Trophoblast cell (in vitro differentiated cells and primary cell): Measurements from ENCODE around the gene LRRC59.

Experiments used
- DNase-seq, 2 donors: peaks; one replicate each; pipeline ENCODE4 v3.0.0-alpha.2; 2016
- H2AFZ ChIP-seq: 2 replicates; pipeline ENCODE4 v1.6.1; 2013; ENCODE audit warnings: low read length, moderate library complexity, mild to moderate bottlenecking; ENCODE audit not compliant: insufficient read depth, poor library complexity
- H2AK5ac ChIP-seq: 2 replicates; pipeline ENCODE4 v1.6.1; 2013; ENCODE audit warnings: mild to moderate bottlenecking, low read length
- H2BK120ac ChIP-seq: 2 replicates; pipeline ENCODE4 v1.6.1; 2013; ENCODE audit warnings: low read length, mild to moderate bottlenecking, moderate library complexity; ENCODE audit not compliant: insufficient read depth, poor library complexity
- H2BK12ac ChIP-seq: 2 replicates; pipeline ENCODE4 v1.6.1; 2013; ENCODE audit warnings: mild to moderate bottlenecking, low read length, moderate library complexity
- H2BK5ac ChIP-seq: 2 replicates; pipeline ENCODE4 v1.6.1; 2013; ENCODE audit warnings: low read length, low read depth, moderate library complexity, mild to moderate bottlenecking; ENCODE audit not compliant: poor library complexity
- H3K14ac ChIP-seq: 2 replicates; pipeline ENCODE4 v1.6.1; 2013; ENCODE audit warnings: mild to moderate bottlenecking, low read length
- H3K18ac ChIP-seq: 2 replicates; pipeline ENCODE4 v1.6.1; 2013; ENCODE audit warnings: mild to moderate bottlenecking, low read length
- H3K23ac ChIP-seq: 2 replicates; pipeline ENCODE4 v1.6.1; 2013; ENCODE audit warnings: low read length
- H3K27ac ChIP-seq: 2 replicates; pipeline ENCODE4 v1.5.1; 2013; ENCODE audit warnings: low read depth, mild to moderate bottlenecking, inconsistent platforms, low read length, moderate library complexity
- H3K27me3 ChIP-seq: 2 replicates; pipeline ENCODE4 v1.6.1; 2013; ENCODE audit warnings: inconsistent platforms, mild to moderate bottlenecking, low read length, moderate library complexity; ENCODE audit not compliant: insufficient read depth
- H3K36me3 ChIP-seq, 2 experiments: 1 replicate in 1 of 2; 2 replicates in 1 of 2; pipeline ENCODE4 v1.6.1; 2013; ENCODE audit warnings: low read length in 2 of 2, mild to moderate bottlenecking in 2 of 2, moderate library complexity in 1 of 2; ENCODE audit not compliant: insufficient read depth in 2 of 2, control insufficient read depth in 1 of 2
- H3K4ac ChIP-seq: 2 replicates; pipeline ENCODE4 v1.6.1; 2013; ENCODE audit warnings: low read depth, mild to moderate bottlenecking, low read length, moderate library complexity
- H3K4me1 ChIP-seq, 2 experiments: 1 replicate in 1 of 2; 2 replicates in 1 of 2; pipeline ENCODE4 v1.6.1; 2013; ENCODE audit warnings: low read length in 2 of 2, mild to moderate bottlenecking in 2 of 2, moderate library complexity in 1 of 2; ENCODE audit not compliant: insufficient read depth in 2 of 2, control insufficient read depth in 1 of 2
- H3K4me2 ChIP-seq: 2 replicates; pipeline ENCODE4 v1.6.1; 2013; ENCODE audit warnings: inconsistent platforms, mild to moderate bottlenecking, low read length, moderate library complexity
- H3K4me3 ChIP-seq: 2 replicates; pipeline ENCODE4 v1.5.1; 2013; ENCODE audit warnings: mild to moderate bottlenecking, low read depth, low read length, inconsistent platforms
- H3K79me1 ChIP-seq: one replicate; pipeline ENCODE4 v1.6.1; 2013; ENCODE audit warnings: low read length
- H3K79me2 ChIP-seq: 2 replicates; pipeline ENCODE4 v1.6.1; 2013; ENCODE audit warnings: low read length, mild to moderate bottlenecking; ENCODE audit not compliant: control insufficient read depth, insufficient read depth, poor library complexity
- H3K9ac ChIP-seq: 2 replicates; pipeline ENCODE4 v1.6.1; 2013; ENCODE audit warnings: mild to moderate bottlenecking, low read length
- H3K9me3 ChIP-seq: 2 replicates; pipeline ENCODE4 v1.6.1; 2013; ENCODE audit warnings: low read depth, mild to moderate bottlenecking, control low read depth, inconsistent platforms, low read length; ENCODE audit not compliant: insufficient read depth
- H4K12ac ChIP-seq: 2 replicates; pipeline ENCODE4 v1.6.1; 2013; ENCODE audit warnings: low read depth, mild to moderate bottlenecking, low read length, moderate library complexity
- H4K8ac ChIP-seq: 2 replicates; pipeline ENCODE4 v1.6.1; 2013; ENCODE audit warnings: low read depth, mild to moderate bottlenecking, low read length, moderate library complexity
- H4K91ac ChIP-seq: one replicate; pipeline ENCODE4 v1.6.1; 2013; ENCODE audit warnings: low read depth, mild to moderate bottlenecking, low read length, moderate library complexity
- WGBS: extraction: QIAGEN DNeasy Blood & Tissue Kit; methylation state at CpG from one replicate; pipeline ENCODE4 v1.1.7; 2013; ENCODE audit warnings: missing lambda C conversion rate; ENCODE audit not compliant: insufficient read length, insufficient coverage; ENCODE audit errors: extremely low coverage; 5-methylcytosine and 5-hydroxymethylcytosine counted together

LRRC59 gene

DNA sequence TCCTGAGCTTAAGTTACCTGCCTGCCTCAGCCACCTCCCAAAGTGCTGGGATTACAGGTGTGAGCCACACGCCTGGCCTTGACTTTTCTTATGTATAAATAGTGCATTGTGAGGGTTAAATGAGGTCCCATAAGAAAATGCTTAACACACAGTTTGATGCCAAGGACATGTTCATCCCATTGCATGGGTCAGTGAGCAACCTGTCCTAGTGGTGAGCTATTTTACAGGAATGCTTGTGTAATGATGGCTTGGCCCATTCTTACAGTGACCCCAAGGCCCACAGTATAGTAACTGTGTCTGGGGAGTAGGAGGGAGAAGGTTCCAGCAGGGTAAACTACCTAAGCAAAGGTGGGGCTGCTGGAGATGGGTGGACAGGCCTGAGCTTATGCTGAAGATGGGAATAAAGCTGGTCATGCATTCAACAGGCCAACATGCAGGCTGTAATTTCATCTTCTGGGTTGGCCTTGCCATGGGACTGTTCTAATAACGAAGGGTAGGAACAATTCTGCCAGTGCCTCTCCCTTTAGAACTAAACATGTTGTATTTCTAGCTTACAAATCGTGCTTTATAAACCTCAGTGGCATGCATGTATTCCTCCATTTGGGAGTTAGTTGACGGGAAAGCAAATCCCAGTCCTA lies 34.9 kb upstream of the LRRC59 start:
- no peak overlapping the region for H3K27ac ChIP-seq
- H2BK120ac ChIP-seq: peak overlapping the region; percentile 59
- H3K23ac ChIP-seq: no peak overlapping the region
- no peak overlapping the region for H3K14ac ChIP-seq
- H3K79me1 ChIP-seq: peaks cover 10% of the 10 kb centered on the region
- no peak overlapping the region for H3K4ac ChIP-seq
- peak overlapping the region; percentile 7 for H3K18ac ChIP-seq
- no peaks in the 10 kb centered on the region for H3K27me3 ChIP-seq
- H3K4me3 ChIP-seq: no peak overlapping the region
- H2BK5ac ChIP-seq: no peak overlapping the region
- no peaks in the 10 kb centered on the region for H3K9me3 ChIP-seq
- peaks cover 24 to 33% of the 10 kb centered on the region in 2 experiments for H3K4me1 ChIP-seq
- WGBS: no CpG with 5 or more reads among the region's 4 CpGs
- no peak overlapping the region for H2AFZ ChIP-seq
- no peak overlapping the region for H2BK12ac ChIP-seq
- H3K36me3 ChIP-seq: peaks cover 5 to 8% of the 10 kb centered on the region in 2 experiments
- H4K91ac ChIP-seq: no peak overlapping the region
- no peak overlapping the region for H3K9ac ChIP-seq
- no peak overlapping the region for H3K4me2 ChIP-seq
- peaks cover 3% of the 10 kb centered on the region for H3K79me2 ChIP-seq
- no peak overlapping the region for H4K12ac ChIP-seq
- DNase-seq: no peak
- H2AK5ac ChIP-seq: no peak overlapping the region
- H4K8ac ChIP-seq: no peak overlapping the region

DNA sequence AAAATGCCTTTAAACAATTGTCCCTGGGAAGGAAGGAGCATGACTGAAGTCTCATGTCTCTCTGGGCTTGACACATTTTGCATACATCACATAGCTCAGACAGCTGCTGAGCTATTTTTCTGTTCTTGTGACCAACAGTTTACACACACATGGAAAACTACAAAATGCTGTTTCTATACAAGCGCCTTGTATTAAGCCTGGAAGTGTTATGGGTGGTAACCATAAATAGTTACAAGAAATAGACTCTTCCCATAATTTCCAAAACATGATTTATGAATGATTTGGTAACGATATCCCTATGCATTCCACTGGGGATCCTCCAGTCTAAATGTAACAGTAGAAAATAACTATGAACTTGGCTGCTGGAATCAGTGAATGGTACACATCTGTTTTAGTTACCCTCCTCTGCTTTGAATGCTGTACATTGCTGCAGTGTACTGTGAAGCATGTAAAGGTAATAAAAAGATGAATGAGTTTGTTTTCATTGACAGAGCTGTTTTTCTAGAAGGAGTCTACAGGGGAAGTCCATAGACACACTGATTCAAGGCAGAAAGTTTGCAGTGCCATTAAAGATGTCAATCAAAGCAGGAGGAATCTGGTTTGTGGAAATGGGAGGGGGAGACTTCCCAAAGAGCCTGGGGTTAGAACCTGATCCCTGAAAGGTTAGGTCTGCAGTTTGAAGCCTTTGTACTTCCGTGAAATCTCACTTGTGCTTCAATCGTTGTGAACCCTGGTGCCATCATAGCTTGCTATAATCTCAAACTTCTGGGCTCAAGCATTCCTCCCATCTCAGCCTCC lies 33.7 kb upstream of the LRRC59 start:
- Histone ChIP-seq H3K14ac (no peak overlapping the region), H3K4me2 (peak overlapping the region; percentile 20), H4K8ac (peak overlapping the region; percentile 59), H2BK120ac (peak overlapping the region; percentile 30), H3K27me3 (no peaks in the 10 kb centered on the region), H2BK12ac (no peak overlapping the region), H3K79me1 (peaks cover 18% of the 10 kb centered on the region), H3K23ac (no peak overlapping the region), H2AK5ac (no peak overlapping the region), H3K4me1 (peaks cover 27 to 41% of the 10 kb centered on the region in 2 experiments), H2BK5ac (no peak overlapping the region), H3K18ac (peak overlapping the region; percentile 8), H3K36me3 (peaks cover 2 to 4% of the 10 kb centered on the region in 2 experiments), H2AFZ (no peak overlapping the region), H3K4me3 (no peak overlapping the region), H4K91ac (no peak overlapping the region), H3K27ac (peak overlapping the region; percentile 59), H3K4ac (no peak overlapping the region), H3K9ac (no peak overlapping the region), H3K9me3 (no peaks in the 10 kb centered on the region), H4K12ac (no peak overlapping the region), H3K79me2 (peaks cover 11% of the 10 kb centered on the region)
- peak in 1 of 2 donors; percentile 37 for DNase-seq
- WGBS: no CpG with 5 or more reads among the region's 4 CpGs

DNA sequence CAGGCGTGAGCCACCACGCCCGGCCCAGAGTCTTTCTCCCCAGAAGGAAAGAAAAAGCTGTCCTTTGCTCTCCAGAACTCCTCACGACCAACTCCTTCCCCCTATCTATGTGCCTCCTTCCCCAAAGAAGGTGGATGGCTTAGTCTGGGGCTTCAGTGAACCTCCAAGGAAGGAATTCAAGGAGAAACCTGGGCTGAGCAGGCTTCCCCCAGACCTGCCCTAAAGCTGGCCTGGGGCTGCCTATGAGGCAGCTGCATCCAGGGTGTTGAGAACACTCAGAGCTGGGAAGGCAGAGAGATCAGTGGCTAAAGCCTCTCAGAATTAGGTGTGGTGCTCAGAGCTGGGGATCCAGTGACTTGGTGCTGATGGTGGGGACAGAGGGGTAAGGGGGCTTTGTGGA lies 32.5 kb upstream of the LRRC59 start:
- no peak overlapping the region for H4K12ac ChIP-seq
- peaks cover 16% of the 10 kb centered on the region for H3K79me2 ChIP-seq
- peak overlapping the region; percentile 9 for H3K4ac ChIP-seq
- peak overlapping the region; percentile 10 for H3K14ac ChIP-seq
- H3K36me3 ChIP-seq: peaks cover 2 to 4% of the 10 kb centered on the region in 2 experiments
- peak overlapping the region; percentile 76 for H2BK12ac ChIP-seq
- DNase-seq: no peak
- no peak overlapping the region for H3K23ac ChIP-seq
- no peak overlapping the region for H2AK5ac ChIP-seq
- no peak overlapping the region for H4K8ac ChIP-seq
- H3K27ac ChIP-seq: no peak overlapping the region
- H3K4me1 ChIP-seq: peaks cover 37 to 51% of the 10 kb centered on the region in 2 experiments
- peak overlapping the region; percentile 5 for H3K18ac ChIP-seq
- peaks cover 27% of the 10 kb centered on the region for H3K79me1 ChIP-seq
- no peak overlapping the region for H2AFZ ChIP-seq
- WGBS: no CpG with 5 or more reads among the region's 4 CpGs
- no peaks in the 10 kb centered on the region for H3K9me3 ChIP-seq
- H3K4me2 ChIP-seq: no peak overlapping the region
- H3K4me3 ChIP-seq: no peak overlapping the region
- peak overlapping the region; percentile 3 for H2BK120ac ChIP-seq
- H4K91ac ChIP-seq: peak overlapping the region; percentile 10
- H3K27me3 ChIP-seq: no peaks in the 10 kb centered on the region
- no peak overlapping the region for H3K9ac ChIP-seq
- no peak overlapping the region for H2BK5ac ChIP-seq

DNA sequence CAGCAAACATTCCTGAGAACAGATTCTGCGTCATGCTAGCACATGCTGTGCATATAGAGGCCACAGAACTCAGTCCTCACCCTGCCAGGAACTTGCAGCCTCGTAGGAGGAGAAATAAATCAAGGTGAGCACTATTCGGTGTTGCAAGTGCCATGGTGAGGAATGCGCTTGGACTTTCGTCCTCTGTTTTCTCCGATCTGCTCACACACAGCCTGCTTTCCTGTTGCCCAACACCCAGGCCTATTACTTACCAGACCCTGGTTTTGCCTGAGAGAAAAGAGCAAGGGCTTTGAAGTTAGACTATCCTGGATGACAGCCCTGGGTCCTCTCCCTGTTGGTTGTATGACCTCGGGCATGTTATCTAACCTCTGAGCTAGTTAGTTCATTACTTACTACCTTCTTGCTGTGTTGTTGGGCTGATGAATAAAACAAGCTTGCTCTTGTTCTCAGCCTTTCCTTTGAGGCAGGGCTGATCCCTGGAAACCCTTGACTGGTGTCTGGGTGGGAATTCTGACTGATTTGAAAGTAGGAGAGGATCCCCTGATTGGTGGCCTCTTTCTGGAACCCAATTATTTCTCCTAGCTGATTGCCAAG lies 31.6 kb upstream of the LRRC59 start:
- H3K79me1 ChIP-seq: peaks cover 34% of the 10 kb centered on the region
- no peak overlapping the region for H2AK5ac ChIP-seq
- WGBS: no CpG with 5 or more reads among the region's 7 CpGs
- no peaks in the 10 kb centered on the region for H3K9me3 ChIP-seq
- H3K4me1 ChIP-seq: peaks cover 45 to 59% of the 10 kb centered on the region in 2 experiments
- no peak overlapping the region for H3K9ac ChIP-seq
- H4K12ac ChIP-seq: no peak overlapping the region
- DNase-seq: peak; percentile 92 to 93
- H2BK120ac ChIP-seq: peak overlapping the region; percentile 41
- H3K27me3 ChIP-seq: no peaks in the 10 kb centered on the region
- peak overlapping the region; percentile 32 for H4K8ac ChIP-seq
- peak overlapping the region; percentile 70 for H3K27ac ChIP-seq
- peak overlapping the region; percentile 61 for H2BK12ac ChIP-seq
- no peak overlapping the region for H3K4ac ChIP-seq
- no peak overlapping the region for H3K23ac ChIP-seq
- H4K91ac ChIP-seq: peak overlapping the region; percentile 10
- peaks cover 16% of the 10 kb centered on the region for H3K79me2 ChIP-seq
- H3K14ac ChIP-seq: no peak overlapping the region
- H2BK5ac ChIP-seq: peak overlapping the region; percentile 45
- H3K4me3 ChIP-seq: no peak overlapping the region
- no peak overlapping the region for H2AFZ ChIP-seq
- no peak overlapping the region for H3K18ac ChIP-seq
- peak overlapping the region; percentile 46 for H3K4me2 ChIP-seq
- peaks cover 2 to 4% of the 10 kb centered on the region in 2 experiments for H3K36me3 ChIP-seq
